ENCODE results near the gene TAS1R2. TPM values are rescaled to one million over a fixed set of nuclear protein-coding genes. Genes with fewer than 3 reads are reported as not detected.

The TAS1R2 gene
- total and polyA plus RNA-seq, 2 of the 13 experiments (the other 11 are each of a cell fraction or from before 2014, with no cell fraction given) = not detected

DNA sequence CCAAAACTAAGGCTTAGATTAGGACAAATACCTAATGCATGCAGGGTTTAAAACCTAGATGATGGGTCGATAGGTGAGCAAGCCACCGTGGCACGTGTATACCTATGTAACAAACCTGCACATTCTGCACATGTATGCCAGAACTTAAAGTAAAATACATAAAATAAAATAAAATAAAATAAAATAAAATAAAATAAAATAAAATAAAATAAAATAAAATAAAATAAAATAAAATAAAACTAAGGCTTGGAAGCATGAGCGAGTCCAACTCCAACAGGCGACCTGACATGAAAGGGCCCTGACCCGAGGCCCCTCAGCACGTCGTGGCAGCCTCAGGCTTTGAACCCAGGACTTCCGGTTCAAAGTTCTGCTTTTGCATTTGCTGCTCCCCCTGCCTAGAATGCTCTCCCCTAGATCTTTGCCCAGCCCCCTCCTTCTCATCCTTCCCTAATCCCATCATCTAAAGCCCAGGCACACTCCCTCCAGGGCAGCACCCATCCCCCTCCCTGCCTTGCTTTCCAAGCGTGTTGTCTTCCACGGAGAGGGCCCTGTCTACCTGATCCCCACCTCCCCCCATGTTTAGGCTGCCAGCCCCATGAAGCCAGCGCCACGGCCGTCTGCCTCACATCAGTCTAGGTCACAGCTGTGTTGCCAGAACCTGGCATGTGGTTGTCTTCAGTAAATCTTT lies 64.3 kb downstream of the TAS1R2 start:
- H3K4me1 ChIP-seq (ENCODE audit: insufficient read depth, low read length) = peaks cover 20% of the 10 kb centered on the region
- no peak overlapping the region for H3K9ac ChIP-seq (ENCODE audit: insufficient read depth, low read depth, low read length)
- CTCF ChIA-PET (ENCODE audit: low intra/inter-chr PET ratio, low total read pairs) = no interaction called here
- no peaks in the 10 kb centered on the region; the same call in 1 of the 2 replicates for H4K20me1 ChIP-seq (ENCODE audit: insufficient read depth, low read length)
- no peak overlapping the region for H3K27ac ChIP-seq (ENCODE audit: extremely low read length, insufficient read depth, low read length)
- intact Hi-C loops (cut with micrococcal nuclease; ENCODE audit: unreplicated experiment) (no loop called here), in situ Hi-C loops (cut with HindIII; ENCODE audit: extremely low pct_ligation_motif_present, low pct_unique_long_range_greater_than_20kb) (no loop called here)
- DNase-seq (ENCODE audit: low spot score) (no peak), ATAC-seq (no peak), FAIRE-seq (no peak)
- no TSS peak for BruUV-seq (replicated peaks)
- peaks cover 2 to 45% of the 10 kb centered on the region in 2 experiments; a peak in 3 of 5 replicates for H3K27me3 ChIP-seq (ENCODE audit: control insufficient read depth in 1 of 2, insufficient read depth in 2 of 2, low read length in 2 of 2)
- WGBS (ENCODE audit: low lambda C conversion rate) = 26% methylated on average over 14 of the region's 14 CpGs
- H3K4me3 ChIP-seq (replicated peaks in 1 of 3; ENCODE audit: insufficient read depth in 1 of 3, low read depth in 2 of 3, low read length in 3 of 3) = no peak overlapping the region
- POLR2A ChIA-PET = no interaction called here
- no peaks in the 10 kb centered on the region for H3K36me3 ChIP-seq (replicated peaks in 1 of 2; ENCODE audit: control insufficient read depth in 1 of 2, insufficient read depth in 2 of 2, low read length in 2 of 2)
- H3K9me3 ChIP-seq (ENCODE audit: low read length) = no peaks in the 10 kb centered on the region
- no peak overlapping the region for H2AFZ ChIP-seq (ENCODE audit: low read length)
- no peaks in the 10 kb centered on the region for H3K79me2 ChIP-seq (ENCODE audit: insufficient read depth, low read length)
- H3K4me2 ChIP-seq (ENCODE audit: low read depth, low read length) = no peak overlapping the region
- TF ChIP-seq YY1 (IDR thresholded peaks at IDR 0.05; ENCODE audit: insufficient read depth, insufficient replicate concordance, low read depth, low read length) (no peak), ZNF775 (CRISPR knock-in tag; IDR thresholded peaks at IDR 0.05; ENCODE audit: borderline replicate concordance) (no peak), MED13 (CRISPR knock-in tag; IDR thresholded peaks at IDR 0.05) (no peak), ZMYM3 (CRISPR knock-in tag; IDR thresholded peaks at IDR 0.05) (no peak), ZNF496 (CRISPR knock-in tag; IDR thresholded peaks at IDR 0.05; ENCODE audit: insufficient replicate concordance) (no peak), JDP2 (CRISPR knock-in tag; IDR thresholded peaks at IDR 0.05; ENCODE audit: borderline replicate concordance) (no peak), MIXL1 (CRISPR knock-in tag; IDR thresholded peaks at IDR 0.05) (no peak), MED1 (CRISPR knock-in tag; IDR thresholded peaks at IDR 0.05) (no peak), ZBTB14 (CRISPR knock-in tag; IDR thresholded peaks at IDR 0.05) (no peak), ZBTB4 (CRISPR knock-in tag; IDR thresholded peaks at IDR 0.05; ENCODE audit: borderline replicate concordance) (no peak), RERE (CRISPR knock-in tag; IDR thresholded peaks at IDR 0.05; ENCODE audit: low read depth) (no peak), KDM1A (CRISPR knock-in tag; IDR thresholded peaks at IDR 0.05) (no peak), NCOR1 (IDR thresholded peaks at IDR 0.05; ENCODE audit: borderline replicate concordance, low read length) (no peak), ZNF839 (CRISPR knock-in tag; IDR thresholded peaks at IDR 0.05; ENCODE audit: borderline replicate concordance) (no peak), ESRRA (CRISPR knock-in tag; IDR thresholded peaks at IDR 0.05; ENCODE audit: low read depth) (no peak)

All from HepG2 (cell line).